ENCODE measurements around the gene NUP107. TPM values are rescaled to one million over a fixed set of nuclear protein-coding genes. Genes with fewer than 3 reads are reported as not detected.

NUP107 gene
- total and polyA plus RNA-seq, 2 experiments from 2014 or later = 23.0 to 40.1 TPM

Other genes with a start within 250 kb of the NUP107 start
- gene RAP1B, start 76.1 kb upstream of the NUP107 start, total RNA-seq = 257 and 264 TPM in 2 replicates
- 164 and 179 TPM in 2 replicates for gene RAP1B, start 76.1 kb upstream of the NUP107 start, polyA plus RNA-seq
- gene SLC35E3, start 59.2 kb downstream of the NUP107 start, total RNA-seq = 3.3 and 3.5 TPM in 2 replicates
- 11.4 and 11.7 TPM in 2 replicates for gene SLC35E3, start 59.2 kb downstream of the NUP107 start, polyA plus RNA-seq
- 77.4 and 82.5 TPM in 2 replicates for gene MDM2, start 121.2 kb downstream of the NUP107 start, total RNA-seq
- gene MDM2, start 121.2 kb downstream of the NUP107 start, polyA plus RNA-seq = 42.0 and 47.6 TPM in 2 replicates
- 26.8 and 30.7 TPM in 2 replicates for gene CPM, start 246.2 kb downstream of the NUP107 start, total RNA-seq
- gene CPM, start 246.2 kb downstream of the NUP107 start, polyA plus RNA-seq = 28.0 and 30.2 TPM in 2 replicates